K562 (cell line): ENCODE results near the gene SELENOW. TPM values are rescaled to one million over a fixed set of nuclear protein-coding genes. Genes with fewer than 3 reads are reported as not detected.

Source experiments
- ARID3A ChIP-seq: IDR thresholded peaks from 2 replicates; pipeline ENCODE4 v1.6.1; 2012; ENCODE audit warnings: low read depth, low read length, improper control_type of control experiment, borderline replicate concordance
- CHD1 ChIP-seq: fragments of 200-600 bp; sonication (generic); IDR thresholded peaks from one replicate; pipeline ENCODE4 v1.6.1; 2012; ENCODE audit warnings: mild to moderate bottlenecking, moderate library complexity, low read length, inconsistent platforms
- CHD2 ChIP-seq: IDR thresholded peaks from 2 replicates; pipeline ENCODE4 v1.6.1; 2011; ENCODE audit warnings: low read depth, low read length
- ETV1 ChIP-seq: fragments of 450-650 bp; conservative IDR thresholded peaks from 2 replicates; pipeline ENCODE4 v1.6.1; 2016; ENCODE audit warnings: missing genetic modification characterization, control low read depth, low read depth, missing compliant biosample characterization
- GTF2E2 ChIP-seq: fragments of 200-800 bp; sonication (Bioruptor generic); IDR thresholded peaks from 2 replicates; pipeline ENCODE4 v1.6.1; 2016; ENCODE audit warnings: missing genetic modification characterization, missing compliant biosample characterization
- HNRNPL ChIP-seq: fragments of 200-400 bp; formaldehyde crosslinking; IDR thresholded peaks from 2 replicates; pipeline ENCODE4 v1.6.1; 2017; ENCODE audit warnings: low read depth, mild to moderate bottlenecking, low read length
- IRF9 ChIP-seq: fragments of 450-650 bp; IDR thresholded peaks from 2 replicates; pipeline ENCODE4 v1.6.1; 2016; ENCODE audit warnings: missing biosample characterization, missing genetic modification characterization
- JUN ChIP-seq, 2 experiments: sonication (generic) in 1 of 2; formaldehyde crosslinking in 1 of 2; IDR thresholded peaks; 2 replicates each; pipeline versions ENCODE4 v1.6.1 to v1.8.0; 2012 to 2022; ENCODE audit warnings: borderline replicate concordance in 2 of 2, mild to moderate bottlenecking in 2 of 2, improper control_type of control experiment in 1 of 2, low read depth in 1 of 2, low read length in 1 of 2, missing genetic modification reagents in 1 of 2
- MYC ChIP-seq, 2 experiments: fragments of 250-450 bp in 1 of 2; sonication (Bioruptor Pico) in 1 of 2; IDR thresholded peaks; 2 replicates each; pipeline versions ENCODE4 v1.5.1 to v1.6.1; 2012 to 2021; ENCODE audit warnings: low read depth in 2 of 2, borderline replicate concordance in 1 of 2, improper control_type of control experiment in 1 of 2, low read length in 1 of 2, mild to moderate bottlenecking in 1 of 2, moderate library complexity in 1 of 2
- NFE2L1 ChIP-seq: fragments of 450-650 bp; IDR thresholded peaks from 2 replicates; pipeline ENCODE4 v1.6.1; 2016; ENCODE audit warnings: missing genetic modification characterization, low read depth, mild to moderate bottlenecking, missing compliant biosample characterization, moderate library complexity, borderline replicate concordance
- NONO ChIP-seq, 2 experiments: fragments of 200-400 bp in 1 of 2; fragments of 450-650 bp in 1 of 2; formaldehyde crosslinking in 1 of 2; IDR thresholded peaks; 2 replicates each; pipeline ENCODE4 v1.6.1; 2017; ENCODE audit warnings: low read depth in 2 of 2, mild to moderate bottlenecking in 2 of 2, moderate library complexity in 2 of 2, low read length in 1 of 2
- PHF21A ChIP-seq: fragments of 450-650 bp; IDR thresholded peaks from 2 replicates; pipeline ENCODE4 v1.6.1; 2017; ENCODE audit warnings: low read depth, borderline replicate concordance
- RBFOX2 ChIP-seq: fragments of 200-400 bp; formaldehyde crosslinking; IDR thresholded peaks from 2 replicates; pipeline ENCODE4 v1.6.1; 2017; ENCODE audit warnings: low read depth, mild to moderate bottlenecking, low read length, moderate library complexity
- SRSF9 ChIP-seq: fragments of 200-400 bp; formaldehyde crosslinking; IDR thresholded peaks from 2 replicates; pipeline ENCODE4 v1.6.1; 2017; ENCODE audit warnings: low read depth, low read length, borderline replicate concordance
- ZBTB34 ChIP-seq: fragments of 250-450 bp; sonication (Bioruptor Pico); IDR thresholded peaks from 2 replicates; pipeline ENCODE4 v1.8.0; 2021; ENCODE audit warnings: mild to moderate bottlenecking, moderate library complexity
- ZNF253 ChIP-seq: fragments of 250-450 bp; sonication (Bioruptor Pico); conservative IDR thresholded peaks from 2 replicates; pipeline ENCODE4 v1.6.1; 2021; ENCODE audit warnings: mild to moderate bottlenecking
- ZNF717 ChIP-seq: fragments of 250-450 bp; sonication (Bioruptor Pico); IDR thresholded peaks from 2 replicates; pipeline ENCODE4 v1.5.0; 2021
- polyA plus RNA-seq, 8 experiments: library from polyadenylated mRNA; depleted of rRNA in 4 of 8; stranded (reverse) in 5 of 8; unstranded in 3 of 8; fragments of >200 nt; fragmentation: Nextera tagmentation in 2 of 8; fragmentation: Illumina TruSeq in 1 of 8; extraction: Ambion mirVana in 2 of 8; extraction: Trizol in 1 of 8; gene quantifications; 2 replicates each; pipeline versions ENCODE4 v1.2.1 to v1.2.3, GENCODE V29; 2011 to 2014; ENCODE audit warnings: inconsistent platforms in 1 of 8, missing spikeins in 1 of 8
- total RNA-seq, 7 experiments: library from RNA; depleted of rRNA in 6 of 7; stranded (reverse); fragments of >200 nt in 6 of 7; fragmentation: Illumina TruSeq in 2 of 7; extraction: Trizol in 2 of 7; gene quantifications; 2 replicates each; pipeline versions ENCODE4 v1.2.1 to v1.2.3, GENCODE V29; 2011 to 2021; ENCODE audit warnings: low replicate concordance in 1 of 7
- TF ChIP-seq, protein P1 (sequence below): sonication (generic); IDR thresholded peaks from 2 replicates; pipeline ENCODE4 v1.6.1; 2016
- TF ChIP-seq, protein P2 (sequence below): sonication (generic); formaldehyde crosslinking; IDR thresholded peaks from 2 replicates; pipeline ENCODE4 v1.8.0; 2022; ENCODE audit warnings: mild to moderate bottlenecking, missing genetic modification reagents
- TF ChIP-seq, protein P3 (sequence below): fragments of 250-450 bp; sonication (Bioruptor Pico); IDR thresholded peaks from 2 replicates; pipeline ENCODE4 v1.8.0; 2022; ENCODE audit warnings: moderate library complexity, mild to moderate bottlenecking, inconsistent platforms

The SELENOW gene
- total and polyA plus RNA-seq, 9 of the 15 experiments (the other 6 are each of a cell fraction or from before 2014, with no cell fraction given), result 91.9 to 279 (median 156) TPM

- TF ChIP-seq JUN (IDR thresholded peaks at IDR 0.05; ENCODE audit: borderline replicate concordance, low read depth, low read length), result peak; percentile 80
- no peak for TF ChIP-seq JUN (CRISPR knock-in tag; IDR thresholded peaks at IDR 0.05; ENCODE audit: borderline replicate concordance)
- TF ChIP-seq ARID3A, result no peak
- TF ChIP-seq ZNF717, result no peak
- no peak for TF ChIP-seq NONO (IDR thresholded peaks at IDR 0.05; ENCODE audit: low read depth in 2 of 2, low read length in 1 of 2)
- TF ChIP-seq CHD1, result no peak
- TF ChIP-seq NFE2L1, result no peak
- no peak for TF ChIP-seq ZBTB34 (CRISPR knock-in tag)
- no peak for TF ChIP-seq SRSF9
- no peak for TF ChIP-seq GTF2E2 (tag)
- TF ChIP-seq, protein P1, sequence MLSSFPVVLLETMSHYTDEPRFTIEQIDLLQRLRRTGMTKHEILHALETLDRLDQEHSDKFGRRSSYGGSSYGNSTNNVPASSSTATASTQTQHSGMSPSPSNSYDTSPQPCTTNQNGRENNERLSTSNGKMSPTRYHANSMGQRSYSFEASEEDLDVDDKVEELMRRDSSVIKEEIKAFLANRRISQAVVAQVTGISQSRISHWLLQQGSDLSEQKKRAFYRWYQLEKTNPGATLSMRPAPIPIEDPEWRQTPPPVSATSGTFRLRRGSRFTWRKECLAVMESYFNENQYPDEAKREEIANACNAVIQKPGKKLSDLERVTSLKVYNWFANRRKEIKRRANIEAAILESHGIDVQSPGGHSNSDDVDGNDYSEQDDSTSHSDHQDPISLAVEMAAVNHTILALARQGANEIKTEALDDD, result no peak
- TF ChIP-seq ZNF253 (CRISPR knock-in tag), result no peak
- TF ChIP-seq, protein P2, sequence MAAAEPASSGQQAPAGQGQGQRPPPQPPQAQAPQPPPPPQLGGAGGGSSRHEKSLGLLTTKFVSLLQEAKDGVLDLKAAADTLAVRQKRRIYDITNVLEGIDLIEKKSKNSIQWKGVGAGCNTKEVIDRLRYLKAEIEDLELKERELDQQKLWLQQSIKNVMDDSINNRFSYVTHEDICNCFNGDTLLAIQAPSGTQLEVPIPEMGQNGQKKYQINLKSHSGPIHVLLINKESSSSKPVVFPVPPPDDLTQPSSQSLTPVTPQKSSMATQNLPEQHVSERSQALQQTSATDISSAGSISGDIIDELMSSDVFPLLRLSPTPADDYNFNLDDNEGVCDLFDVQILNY (CRISPR knock-in tag), result no peak
- TF ChIP-seq, protein P3, sequence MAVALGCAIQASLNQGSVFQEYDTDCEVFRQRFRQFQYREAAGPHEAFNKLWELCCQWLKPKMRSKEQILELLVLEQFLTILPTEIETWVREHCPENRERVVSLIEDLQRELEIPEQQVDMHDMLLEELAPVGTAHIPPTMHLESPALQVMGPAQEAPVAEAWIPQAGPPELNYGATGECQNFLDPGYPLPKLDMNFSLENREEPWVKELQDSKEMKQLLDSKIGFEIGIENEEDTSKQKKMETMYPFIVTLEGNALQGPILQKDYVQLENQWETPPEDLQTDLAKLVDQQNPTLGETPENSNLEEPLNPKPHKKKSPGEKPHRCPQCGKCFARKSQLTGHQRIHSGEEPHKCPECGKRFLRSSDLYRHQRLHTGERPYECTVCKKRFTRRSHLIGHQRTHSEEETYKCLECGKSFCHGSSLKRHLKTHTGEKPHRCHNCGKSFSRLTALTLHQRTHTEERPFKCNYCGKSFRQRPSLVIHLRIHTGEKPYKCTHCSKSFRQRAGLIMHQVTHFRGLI (CRISPR knock-in tag), result no peak
- no peak for TF ChIP-seq MYC (IDR thresholded peaks at IDR 0.05; ENCODE audit: low read depth, low read length)
- TF ChIP-seq MYC (CRISPR knock-in tag; IDR thresholded peaks at IDR 0.05; ENCODE audit: borderline replicate concordance, low read depth), result no peak
- peak; percentile 0; the same call in 1 of the 2 replicates for TF ChIP-seq RBFOX2
- TF ChIP-seq HNRNPL, result 0 out of 2 replicates have a peak, but pooled peaks have one; percentile 59
- no peak for TF ChIP-seq PHF21A
- TF ChIP-seq ETV1 (tag), result 0 out of 2 replicates have a peak, but pooled peaks have one; percentile 33
- TF ChIP-seq IRF9, result no peak
- no peak for TF ChIP-seq CHD2
Observed at GRCh38 chr19:47729468-47729798, 49.1 kb upstream of the SELENOW start (continued).
